HFF-Myc (cell line): ENCODE data around the gene APOBEC3H.
A peak's percentile ranks its signal among the peaks of the same experiment; 100 is the strongest.

ENCODE experiments used
- DNase-seq: peaks from one replicate; pipeline ENCODE4 v3.0.0-alpha.2; 2011; ENCODE audit warnings: low read depth; ENCODE audit errors: extremely low read depth
- H3K4me3 ChIP-seq: replicated peaks from 2 replicates; pipeline ENCODE4 v1.5.1; 2011; ENCODE audit warnings: low read depth, mild to moderate bottlenecking, control low read depth, low read length
- CTCF ChIP-seq: IDR thresholded peaks from 2 replicates; pipeline ENCODE4 v1.5.1; 2012; ENCODE audit warnings: mild to moderate bottlenecking, low read depth, low read length, control low read depth; ENCODE audit errors: missing control alignments

APOBEC3H gene

GRCh38 chr22:39144101-39144767, 47.2 kb downstream of the APOBEC3H start:
- H3K4me3 ChIP-seq: peak overlapping the region; percentile 80
- TF ChIP-seq CTCF: no peak
- no peak for DNase-seq

GRCh38 chr22:39146256-39147101, 49.4 kb downstream of the APOBEC3H start:
- H3K4me3 ChIP-seq: peak overlapping the region; percentile 80
- no peak for TF ChIP-seq CTCF
- DNase-seq: no peak

- DNase-seq: no peak
- no peak overlapping the region for H3K4me3 ChIP-seq
- TF ChIP-seq CTCF: no peak
Measured at GRCh38 chr22:39147335-39148025, 50.4 kb downstream of the APOBEC3H start.

- TF ChIP-seq CTCF: no peak
- DNase-seq: no peak
- H3K4me3 ChIP-seq: no peak overlapping the region
Measured at GRCh38 chr22:39148026-39148726, 51.1 kb downstream of the APOBEC3H start.

GRCh38 chr22:39148727-39149535, 51.9 kb downstream of the APOBEC3H start:
- TF ChIP-seq CTCF: no peak
- no peak overlapping the region for H3K4me3 ChIP-seq
- no peak for DNase-seq
